Measurements from ENCODE around the gene KLHDC8A.
A peak's percentile ranks its signal among the peaks of the same experiment; 100 is the strongest.

KLHDC8A gene

DNA sequence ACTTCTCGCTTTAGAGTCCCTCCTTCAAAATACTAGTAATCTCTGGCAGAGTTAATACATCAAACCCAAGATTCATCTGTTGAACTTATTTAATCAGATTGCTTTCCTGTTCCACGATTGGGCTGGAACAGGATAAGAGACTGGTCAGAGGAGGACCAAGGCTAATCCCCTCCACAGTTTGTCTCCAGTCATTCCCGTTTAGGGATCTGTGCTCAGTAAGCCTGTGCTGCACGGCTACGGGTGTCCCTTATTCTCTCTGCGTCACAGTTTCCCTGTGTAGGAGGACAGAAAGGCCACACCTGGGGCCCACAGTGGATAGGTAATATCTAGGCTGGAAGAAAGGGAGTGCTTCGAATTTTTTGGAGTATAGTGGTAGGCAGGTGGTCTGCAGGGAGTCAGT lies 18.7 kb downstream of the KLHDC8A start:
- TF ChIP-seq, protein P1, sequence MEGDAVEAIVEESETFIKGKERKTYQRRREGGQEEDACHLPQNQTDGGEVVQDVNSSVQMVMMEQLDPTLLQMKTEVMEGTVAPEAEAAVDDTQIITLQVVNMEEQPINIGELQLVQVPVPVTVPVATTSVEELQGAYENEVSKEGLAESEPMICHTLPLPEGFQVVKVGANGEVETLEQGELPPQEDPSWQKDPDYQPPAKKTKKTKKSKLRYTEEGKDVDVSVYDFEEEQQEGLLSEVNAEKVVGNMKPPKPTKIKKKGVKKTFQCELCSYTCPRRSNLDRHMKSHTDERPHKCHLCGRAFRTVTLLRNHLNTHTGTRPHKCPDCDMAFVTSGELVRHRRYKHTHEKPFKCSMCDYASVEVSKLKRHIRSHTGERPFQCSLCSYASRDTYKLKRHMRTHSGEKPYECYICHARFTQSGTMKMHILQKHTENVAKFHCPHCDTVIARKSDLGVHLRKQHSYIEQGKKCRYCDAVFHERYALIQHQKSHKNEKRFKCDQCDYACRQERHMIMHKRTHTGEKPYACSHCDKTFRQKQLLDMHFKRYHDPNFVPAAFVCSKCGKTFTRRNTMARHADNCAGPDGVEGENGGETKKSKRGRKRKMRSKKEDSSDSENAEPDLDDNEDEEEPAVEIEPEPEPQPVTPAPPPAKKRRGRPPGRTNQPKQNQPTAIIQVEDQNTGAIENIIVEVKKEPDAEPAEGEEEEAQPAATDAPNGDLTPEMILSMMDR (IDR thresholded peaks at IDR 0.05; ENCODE audit: low read depth, low read length): no peak
- no peak overlapping the region for H3K4me3 ChIP-seq (replicated peaks in 1 of 2; ENCODE audit: low read depth in 2 of 2, low read length in 2 of 2)

DNA sequence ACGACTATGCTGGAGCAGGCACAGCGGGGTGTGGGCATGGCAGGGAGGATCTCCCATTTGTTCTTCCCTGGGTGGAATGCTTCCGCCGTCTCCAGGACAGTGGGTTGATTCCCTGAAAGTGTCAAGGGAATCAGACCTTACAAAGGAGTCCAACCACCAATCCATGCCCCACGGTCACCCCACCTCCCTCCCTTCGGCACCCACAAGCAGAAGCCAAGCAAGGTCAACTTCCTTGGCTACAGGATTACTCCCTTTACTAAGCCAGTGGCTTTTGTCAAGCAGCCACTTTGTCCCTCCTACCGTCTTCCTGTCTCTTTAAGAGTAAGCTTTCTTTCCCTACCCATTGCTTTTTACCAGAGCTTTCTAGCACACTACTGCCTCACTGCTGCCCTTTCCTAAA lies 19.2 kb downstream of the KLHDC8A start:
- no peak overlapping the region for H3K4me3 ChIP-seq (replicated peaks in 1 of 2; ENCODE audit: low read depth in 2 of 2, low read length in 2 of 2)
- TF ChIP-seq, protein P1 (IDR thresholded peaks at IDR 0.05; ENCODE audit: low read depth, low read length): no peak
- no peak for DNase-seq (ENCODE audit: low read depth in 2 of 2)

More for the DNA sequence above, 18.7 kb downstream of the KLHDC8A start:
- DNase-seq (ENCODE audit: low read depth in 2 of 2): no peak

DNA sequence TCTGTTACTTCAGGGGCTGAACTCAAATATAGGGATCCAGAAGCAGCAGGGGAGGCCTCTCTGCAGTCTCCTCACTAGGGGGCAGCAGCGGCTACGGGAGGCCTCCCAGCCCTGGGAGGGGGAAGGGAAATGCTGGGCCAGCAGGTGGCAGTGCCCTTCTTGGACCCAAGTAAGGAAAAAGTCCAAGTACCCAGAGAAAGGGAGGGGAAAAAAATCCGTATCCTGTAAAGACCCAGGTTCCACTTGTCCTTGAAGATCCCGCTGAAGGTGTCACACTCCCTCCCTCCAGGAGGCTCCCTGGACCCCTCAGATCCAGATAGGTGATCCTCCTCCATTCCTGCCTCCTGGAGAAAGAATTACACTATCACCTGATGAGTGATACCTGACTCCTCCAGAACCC lies 21.0 kb downstream of the KLHDC8A start:
- TF ChIP-seq, protein P1 (IDR thresholded peaks at IDR 0.05; ENCODE audit: low read depth, low read length): peak; percentile 100
- DNase-seq (ENCODE audit: low read depth in 2 of 2): peak; percentile 77 to 82
- no peak overlapping the region for H3K4me3 ChIP-seq (replicated peaks in 1 of 2; ENCODE audit: low read depth in 2 of 2, low read length in 2 of 2)

DNA sequence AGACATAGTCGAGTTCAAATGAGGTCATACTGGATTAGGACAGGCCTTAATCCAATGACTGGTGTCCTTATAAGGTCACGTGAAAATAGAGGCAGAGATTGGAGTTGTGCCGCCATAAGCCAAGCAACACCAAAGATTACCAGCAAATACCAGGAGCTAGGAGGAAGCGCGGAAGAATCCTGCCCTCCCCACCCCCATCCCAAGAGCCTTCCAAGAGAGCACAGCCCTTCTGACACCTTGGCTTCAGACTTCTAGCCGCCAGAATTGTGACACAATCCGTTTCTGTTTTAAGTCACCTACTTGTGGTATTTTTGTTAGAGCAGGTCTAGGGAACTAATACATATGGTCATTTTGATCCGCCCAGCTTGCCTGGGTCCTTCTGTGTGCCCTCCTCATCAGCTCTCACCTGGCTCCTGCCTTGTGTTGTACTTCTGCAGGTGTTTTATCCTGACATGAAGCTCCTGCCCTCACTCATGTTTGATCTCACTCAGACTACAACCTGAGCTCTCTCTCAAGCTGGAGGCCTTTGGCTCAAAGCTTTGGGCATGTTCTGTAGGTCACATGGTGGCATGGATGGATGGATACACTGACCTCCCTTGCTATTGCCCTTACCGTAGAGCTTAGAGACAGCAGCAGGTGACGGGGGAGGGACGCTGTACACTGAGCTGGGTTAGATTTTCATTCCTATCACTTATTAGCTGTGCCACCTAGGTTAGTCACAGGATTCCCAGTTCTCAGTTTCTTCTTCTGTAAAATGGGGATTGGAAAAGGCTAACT lies 24.5 kb downstream of the KLHDC8A start:
- no peak for DNase-seq (ENCODE audit: low read depth in 2 of 2)
- H3K4me3 ChIP-seq (replicated peaks in 1 of 2; ENCODE audit: low read depth in 2 of 2, low read length in 2 of 2): no peak overlapping the region
- TF ChIP-seq, protein P1 (IDR thresholded peaks at IDR 0.05; ENCODE audit: low read depth, low read length): no peak

DNA sequence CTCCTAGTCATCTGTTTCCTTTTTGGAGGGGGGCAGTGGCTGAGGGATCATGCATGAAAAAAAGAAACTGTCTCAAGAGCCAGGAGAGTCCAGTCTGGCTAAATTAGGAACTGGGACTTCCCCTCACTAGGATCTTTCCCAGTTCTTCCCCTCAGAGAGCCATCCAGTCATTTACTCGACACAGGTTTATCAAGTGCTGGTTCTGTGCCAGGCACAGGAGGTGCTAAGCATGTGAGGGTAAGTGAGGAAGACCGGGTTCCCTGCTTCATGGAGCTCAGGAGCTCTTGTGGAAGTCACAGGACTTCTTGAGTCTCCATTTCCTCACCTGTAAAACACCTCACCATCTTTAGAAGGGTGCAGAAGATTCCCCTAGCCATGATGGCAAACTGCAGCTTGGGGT lies 26.6 kb downstream of the KLHDC8A start:
- no peak for DNase-seq (ENCODE audit: low read depth in 2 of 2)
- H3K4me3 ChIP-seq (replicated peaks in 1 of 2; ENCODE audit: low read depth in 2 of 2, low read length in 2 of 2): no peak overlapping the region
- TF ChIP-seq, protein P1 (IDR thresholded peaks at IDR 0.05; ENCODE audit: low read depth, low read length): no peak

DNA sequence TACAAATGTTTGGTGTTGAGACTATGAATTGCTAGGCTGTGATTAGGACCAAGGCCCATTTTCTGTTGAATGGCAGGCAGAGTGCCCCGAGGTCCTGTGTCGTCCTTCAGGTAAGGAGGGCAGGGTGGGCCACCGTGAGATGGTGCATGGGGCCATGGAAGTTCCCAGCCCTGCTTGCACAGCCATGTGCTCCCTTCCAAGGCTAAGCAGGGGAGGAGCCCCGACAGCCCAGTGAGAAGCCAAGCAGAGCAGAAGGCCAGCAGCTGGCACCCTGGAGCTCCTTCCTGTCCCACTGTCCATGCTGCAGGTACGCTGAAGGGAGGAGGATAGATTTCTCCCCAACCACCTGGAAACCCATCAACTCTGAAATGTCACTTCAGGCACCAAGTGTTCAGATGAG lies 27.0 kb downstream of the KLHDC8A start:
- DNase-seq (ENCODE audit: low read depth in 2 of 2): no peak
- TF ChIP-seq, protein P1 (IDR thresholded peaks at IDR 0.05; ENCODE audit: low read depth, low read length): no peak
- no peak overlapping the region for H3K4me3 ChIP-seq (replicated peaks in 1 of 2; ENCODE audit: low read depth in 2 of 2, low read length in 2 of 2)

- no peak for DNase-seq (ENCODE audit: low read depth in 2 of 2)
- TF ChIP-seq, protein P1 (IDR thresholded peaks at IDR 0.05; ENCODE audit: low read depth, low read length): no peak
- H3K4me3 ChIP-seq (replicated peaks in 1 of 2; ENCODE audit: low read depth in 2 of 2, low read length in 2 of 2): no peak overlapping the region
These were observed 28.2 kb downstream of the KLHDC8A start for GRCh38 chr1:205328476-205328875.

Measured in cardiac fibroblast (primary cell).